A172 (cell line): ENCODE measurements around the gene SLIT3. TPM values are rescaled to one million over a fixed set of nuclear protein-coding genes. Genes with fewer than 3 reads are reported as not detected.
A peak's percentile ranks its signal among the peaks of the same experiment; 100 is the strongest.

Source experiments
- DNase-seq: peaks from one replicate; pipeline ENCODE4 v3.0.0-alpha.2; 2015; ENCODE audit warnings: low spot score
- total RNA-seq: library from RNA; depleted of rRNA; stranded (reverse); fragments of >200 nt; shearing (Covaris generic); gene quantifications from 2 replicates; pipeline ENCODE4 v1.2.3, GENCODE V29; 2014

Gene SLIT3
- total RNA-seq, 1 experiment from 2014 or later: 0.12 TPM

- no peak for DNase-seq
Observed at GRCh38 chr5:169104937-169105494, 195.9 kb downstream of the SLIT3 start.

- no peak for DNase-seq
Observed at GRCh38 chr5:169103586-169104181, 197.3 kb downstream of the SLIT3 start.

GRCh38 chr5:169101966-169102365 lies 199.0 kb downstream of the SLIT3 start:
- no peak for DNase-seq

- peak; percentile 97 for DNase-seq
Observed at GRCh38 chr5:169100735-169101075, 200.2 kb downstream of the SLIT3 start.

- DNase-seq: peak; percentile 35
Observed at GRCh38 chr5:169099801-169100734, 200.9 kb downstream of the SLIT3 start.

- DNase-seq: no peak
Observed at GRCh38 chr5:169098331-169099121, 202.4 kb downstream of the SLIT3 start.

GRCh38 chr5:169097374-169098326 lies 203.3 kb downstream of the SLIT3 start:
- DNase-seq: no peak

- no peak for DNase-seq
Observed at GRCh38 chr5:169095976-169096375, 205.0 kb downstream of the SLIT3 start.

GRCh38 chr5:169095410-169095960 lies 205.5 kb downstream of the SLIT3 start:
- peak; percentile 9 for DNase-seq

- peak; percentile 71 for DNase-seq
Observed at GRCh38 chr5:169094586-169095409, 206.1 kb downstream of the SLIT3 start.

- no peak for DNase-seq
Observed at GRCh38 chr5:169091396-169091980, 209.5 kb downstream of the SLIT3 start.

GRCh38 chr5:169089343-169089742 lies 211.6 kb downstream of the SLIT3 start:
- DNase-seq: no peak

- no peak for DNase-seq
Observed at GRCh38 chr5:169088028-169088725, 212.8 kb downstream of the SLIT3 start.

- DNase-seq: no peak
Observed at GRCh38 chr5:169085636-169086035, 215.3 kb downstream of the SLIT3 start.

GRCh38 chr5:169085212-169085611 lies 215.7 kb downstream of the SLIT3 start:
- DNase-seq: no peak

GRCh38 chr5:169084775-169085174 lies 216.2 kb downstream of the SLIT3 start:
- no peak for DNase-seq

- no peak for DNase-seq
Observed at GRCh38 chr5:169083394-169084018, 217.4 kb downstream of the SLIT3 start.
